HEK293T (cell line): ENCODE results near the gene CAPN5.

Experiments used
- CTCF ChIA-PET: fragments of 350-600 bp; formaldehyde crosslinking; extraction: SDS; loops from one replicate; lab custom pipeline; 2021; ENCODE audit warnings: antibody characterized with exemption, inconsistent platforms; lab: Yijun Ruan, JAX
- POLR2A ChIA-PET: fragments of 350-600 bp; formaldehyde crosslinking; extraction: SDS; loops from one replicate; lab custom pipeline; 2020; ENCODE audit warnings: antibody characterized with exemption, inconsistent platforms; lab: Yijun Ruan, JAX
- DNase-seq: peaks from one replicate; pipeline ENCODE4 v3.0.0; 2012; ENCODE audit warnings: mixed read lengths; ENCODE audit errors: extremely low spot score
- ARNT ChIP-seq: fragments of 450-650 bp; IDR thresholded peaks from 2 replicates; pipeline ENCODE4 v1.6.1; 2017; ENCODE audit warnings: mild to moderate bottlenecking
- BHLHE40 ChIP-seq: fragments of 450-650 bp; IDR thresholded peaks from 2 replicates; pipeline ENCODE4 v1.6.1; 2016; ENCODE audit warnings: mild to moderate bottlenecking, moderate library complexity, borderline replicate concordance
- CTBP1 ChIP-seq: fragments of 450-650 bp; IDR thresholded peaks from 2 replicates; pipeline ENCODE4 v1.6.1; 2016; ENCODE audit warnings: borderline replicate concordance
- ELF4 ChIP-seq: fragments of 450-650 bp; IDR thresholded peaks from 2 replicates; pipeline ENCODE4 v1.6.1; 2017; ENCODE audit warnings: antibody characterized with exemption
- FOXA1 ChIP-seq: fragments of 450-650 bp; IDR thresholded peaks from 2 replicates; pipeline ENCODE4 v1.6.1; 2016; ENCODE audit warnings: mild to moderate bottlenecking
- FOXK2 ChIP-seq: fragments of 450-650 bp; IDR thresholded peaks from 2 replicates; pipeline ENCODE4 v1.6.1; 2016; ENCODE audit warnings: mild to moderate bottlenecking
- FOXM1 ChIP-seq: fragments of 450-650 bp; IDR thresholded peaks from 2 replicates; pipeline ENCODE4 v1.6.1; 2017; ENCODE audit warnings: mild to moderate bottlenecking, borderline replicate concordance
- HDGF ChIP-seq: fragments of 450-650 bp; IDR thresholded peaks from 2 replicates; pipeline ENCODE4 v1.6.1; 2017; ENCODE audit warnings: antibody characterized with exemption, borderline replicate concordance
- L3MBTL2 ChIP-seq: fragments of 450-650 bp; conservative IDR thresholded peaks from 2 replicates; pipeline ENCODE4 v1.6.1; 2016; ENCODE audit warnings: mild to moderate bottlenecking
- LEF1 ChIP-seq: fragments of 450-650 bp; IDR thresholded peaks from 2 replicates; pipeline ENCODE4 v1.6.1; 2017; ENCODE audit warnings: mild to moderate bottlenecking, borderline replicate concordance
- NFRKB ChIP-seq: fragments of 450-650 bp; IDR thresholded peaks from 2 replicates; pipeline ENCODE4 v1.6.1; 2016; ENCODE audit warnings: mild to moderate bottlenecking, moderate library complexity
- SP1 ChIP-seq: fragments of 450-650 bp; IDR thresholded peaks from 2 replicates; pipeline ENCODE4 v1.6.1; 2017
- SUZ12 ChIP-seq: fragments of 450-650 bp; IDR thresholded peaks from 2 replicates; pipeline ENCODE4 v1.6.1; 2016; ENCODE audit warnings: mild to moderate bottlenecking
- TARDBP ChIP-seq: fragments of 450-650 bp; IDR thresholded peaks from 2 replicates; pipeline ENCODE4 v1.6.1; 2016
- ZNF384 ChIP-seq: fragments of 450-650 bp; IDR thresholded peaks from 2 replicates; pipeline ENCODE4 v1.6.1; 2016
- TF ChIP-seq, protein P1 (sequence below): fragments of 450-650 bp; IDR thresholded peaks from 2 replicates; pipeline ENCODE4 v1.6.1; 2016

The CAPN5 gene

DNA sequence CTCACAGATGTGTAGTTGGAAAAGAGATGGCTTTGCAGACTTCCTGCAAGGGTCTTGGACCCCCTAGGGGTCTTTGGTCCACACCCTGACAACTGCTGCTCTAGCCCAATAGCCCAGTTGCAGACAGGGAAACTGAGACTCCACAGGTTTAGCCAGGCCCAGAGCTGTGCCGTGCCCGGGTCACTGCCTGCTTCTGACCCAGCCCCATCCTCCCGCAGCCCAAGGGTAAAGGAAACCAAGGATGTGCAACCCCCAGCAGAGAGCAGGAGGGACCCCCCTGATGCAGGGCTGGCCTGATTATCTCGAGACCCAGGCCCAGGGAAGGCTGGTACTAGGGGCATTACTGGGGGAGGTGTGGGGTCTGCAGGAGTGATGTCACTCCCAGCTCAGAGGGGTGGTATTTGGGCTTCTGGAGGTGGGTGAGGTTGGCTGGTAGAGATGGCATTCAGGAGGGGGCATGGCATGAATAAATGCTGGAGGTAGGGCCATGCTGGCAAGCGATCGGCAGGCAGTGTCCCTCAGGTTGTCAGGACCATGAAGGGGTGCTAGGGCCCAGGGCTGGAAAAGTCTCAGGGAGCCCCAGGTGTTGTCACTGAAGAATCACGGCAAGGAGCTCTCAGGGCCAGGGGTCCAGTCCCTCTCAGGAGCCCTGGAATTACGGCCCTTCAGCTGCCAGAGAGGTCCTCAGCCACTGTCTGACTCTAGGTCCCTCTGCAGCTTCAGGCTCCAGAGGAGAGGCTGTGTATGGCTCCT is 82.4 kb downstream of the CAPN5 start:
- ChIA-PET CTCF (interaction anchor here (1.0 to 1.6 kb wide), 2 partner anchors 21 to 22 kb away, joined by 3 to 5 read pairs; partner anchors contain the start of gene MYO7A), POLR2A (no interaction called here)
- DNase-seq = no peak
- TF ChIP-seq FOXA1 = no peak
- TF ChIP-seq LEF1 = no peak
- no peak for TF ChIP-seq FOXM1
- TF ChIP-seq BHLHE40 = no peak
- TF ChIP-seq SP1 = no peak
- TF ChIP-seq HDGF = no peak
- no peak for TF ChIP-seq ARNT
- no peak for TF ChIP-seq FOXK2
- TF ChIP-seq CTBP1 = no peak
- no peak for TF ChIP-seq SUZ12
- TF ChIP-seq ELF4 = no peak

DNA sequence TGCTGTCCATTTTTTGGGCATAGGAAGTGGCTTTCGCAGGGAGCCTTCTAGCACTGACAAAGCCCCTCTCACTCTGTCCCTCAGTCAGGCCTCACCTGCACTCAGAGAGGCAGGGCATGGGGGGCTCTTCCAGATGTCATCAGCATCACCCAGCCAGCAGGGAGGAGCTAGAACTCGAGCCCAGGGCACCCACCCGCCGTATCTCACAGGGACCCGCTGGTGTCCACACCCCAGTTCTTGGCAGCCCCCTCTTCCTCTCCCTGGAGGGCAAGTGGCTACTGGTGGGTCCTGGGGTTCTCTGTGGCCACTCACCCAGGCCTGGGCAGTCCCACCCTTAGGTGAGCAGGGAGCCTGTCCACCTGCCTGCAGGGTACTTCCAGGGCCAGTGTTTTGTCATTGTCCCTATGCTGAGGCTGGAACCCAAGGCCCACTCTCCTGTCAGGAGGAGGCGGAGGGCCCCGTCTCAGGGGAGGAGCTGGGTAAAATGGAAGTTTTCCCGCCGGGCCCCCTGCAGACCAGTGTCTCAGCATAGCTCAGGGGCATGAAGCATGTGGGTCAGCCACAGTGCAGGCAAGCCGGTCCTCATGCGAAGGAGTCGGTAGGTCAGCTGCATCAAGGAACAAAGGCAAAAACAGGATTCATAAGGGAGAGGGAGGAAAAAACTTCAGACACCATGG is 83.1 kb downstream of the CAPN5 start:
- no peak for DNase-seq
- ChIA-PET CTCF (interaction anchor here (1.6 kb wide), 1 partner anchor 21 kb away, joined by 5 read pairs; the partner anchor contains the start of gene MYO7A), POLR2A (no interaction called here)
- no peak for TF ChIP-seq BHLHE40
- TF ChIP-seq, protein P1, sequence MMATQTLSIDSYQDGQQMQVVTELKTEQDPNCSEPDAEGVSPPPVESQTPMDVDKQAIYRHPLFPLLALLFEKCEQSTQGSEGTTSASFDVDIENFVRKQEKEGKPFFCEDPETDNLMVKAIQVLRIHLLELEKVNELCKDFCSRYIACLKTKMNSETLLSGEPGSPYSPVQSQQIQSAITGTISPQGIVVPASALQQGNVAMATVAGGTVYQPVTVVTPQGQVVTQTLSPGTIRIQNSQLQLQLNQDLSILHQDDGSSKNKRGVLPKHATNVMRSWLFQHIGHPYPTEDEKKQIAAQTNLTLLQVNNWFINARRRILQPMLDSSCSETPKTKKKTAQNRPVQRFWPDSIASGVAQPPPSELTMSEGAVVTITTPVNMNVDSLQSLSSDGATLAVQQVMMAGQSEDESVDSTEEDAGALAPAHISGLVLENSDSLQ = no peak
- no peak for TF ChIP-seq FOXK2
- no peak for TF ChIP-seq FOXM1
- no peak for TF ChIP-seq NFRKB
- no peak for TF ChIP-seq TARDBP
- TF ChIP-seq CTBP1 = no peak
- no peak for TF ChIP-seq SP1
- no peak for TF ChIP-seq SUZ12
- no peak for TF ChIP-seq HDGF
- TF ChIP-seq LEF1 = no peak
- no peak for TF ChIP-seq ELF4
- no peak for TF ChIP-seq ZNF384
- TF ChIP-seq ARNT = no peak
- no peak for TF ChIP-seq FOXA1
- TF ChIP-seq L3MBTL2 = no peak

DNA sequence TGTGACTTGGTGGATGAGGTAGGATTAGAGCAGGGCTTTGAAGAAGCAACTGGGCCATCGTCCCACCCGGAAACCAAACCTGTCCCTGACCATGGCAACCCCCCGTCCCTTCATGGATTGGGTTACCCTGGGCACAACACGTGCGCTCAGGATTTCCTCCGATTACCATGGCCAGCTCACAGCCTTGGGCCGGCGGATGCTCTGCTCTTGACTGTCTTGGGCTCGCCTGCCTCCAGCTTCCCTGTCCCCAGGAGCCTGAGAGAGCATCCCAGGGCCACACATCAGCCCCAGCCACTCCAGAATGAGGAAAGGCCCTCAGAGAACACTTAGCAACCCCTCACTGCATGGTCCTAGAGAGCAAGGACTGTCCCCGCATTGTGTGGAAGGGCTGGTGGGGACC is 84.1 kb downstream of the CAPN5 start:
- TF ChIP-seq ELF4 (no peak), FOXM1 (no peak), ZNF384 (no peak), TARDBP (no peak), SP1 (no peak), NFRKB (no peak), L3MBTL2 (no peak), BHLHE40 (no peak), HDGF (no peak), FOXA1 (no peak), ARNT (no peak), FOXK2 (no peak), LEF1 (no peak), CTBP1 (no peak), SUZ12 (no peak)
- TF ChIP-seq, protein P1 = no peak
- ChIA-PET CTCF (interaction anchor here (1.6 kb wide), 1 partner anchor 22 kb away, joined by 5 read pairs; the partner anchor contains the start of gene MYO7A), POLR2A (no interaction called here)
- no peak for DNase-seq

DNA sequence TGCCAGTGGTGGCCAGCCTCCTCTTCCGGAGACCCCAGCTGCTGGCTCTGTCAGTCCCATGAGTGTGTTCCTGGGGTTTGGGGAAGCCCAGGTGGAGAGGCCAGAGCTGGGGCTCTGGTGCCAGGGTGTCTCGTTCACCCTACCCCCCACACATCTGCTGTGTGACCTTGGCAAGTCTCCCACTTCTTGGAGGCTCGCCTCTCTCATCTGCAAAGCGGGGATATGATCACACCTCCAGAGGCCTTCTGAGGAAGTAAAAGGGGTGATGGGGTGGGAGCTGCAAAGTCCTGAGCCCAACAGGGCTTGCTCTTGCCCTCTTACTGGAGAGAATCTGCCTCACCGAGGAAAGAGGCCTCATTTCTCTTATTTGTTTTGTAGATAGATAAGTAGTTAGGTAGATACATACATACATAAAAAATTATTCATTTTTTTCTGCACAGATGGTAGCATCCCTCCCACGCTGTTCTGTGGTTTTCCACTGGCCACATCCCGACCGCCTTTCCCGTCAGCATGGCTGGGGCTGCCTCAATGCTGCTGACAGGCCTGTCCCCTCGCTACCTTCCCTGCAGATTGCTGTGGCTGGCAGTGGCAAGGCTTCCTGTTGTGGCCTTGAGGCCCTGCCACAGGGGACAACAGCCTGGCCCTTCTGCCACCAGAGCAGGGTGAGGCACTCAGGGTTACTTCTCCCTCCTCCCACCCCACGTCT is 85.2 kb downstream of the CAPN5 start:
- ChIA-PET CTCF (no interaction called here), POLR2A (no interaction called here)
- DNase-seq = no peak
- TF ChIP-seq NFRKB (no peak), L3MBTL2 (no peak), FOXK2 (no peak), ELF4 (no peak), TARDBP (no peak), SUZ12 (no peak), FOXM1 (no peak), LEF1 (no peak), HDGF (no peak), CTBP1 (no peak)
- TF ChIP-seq, protein P1 = no peak

DNA sequence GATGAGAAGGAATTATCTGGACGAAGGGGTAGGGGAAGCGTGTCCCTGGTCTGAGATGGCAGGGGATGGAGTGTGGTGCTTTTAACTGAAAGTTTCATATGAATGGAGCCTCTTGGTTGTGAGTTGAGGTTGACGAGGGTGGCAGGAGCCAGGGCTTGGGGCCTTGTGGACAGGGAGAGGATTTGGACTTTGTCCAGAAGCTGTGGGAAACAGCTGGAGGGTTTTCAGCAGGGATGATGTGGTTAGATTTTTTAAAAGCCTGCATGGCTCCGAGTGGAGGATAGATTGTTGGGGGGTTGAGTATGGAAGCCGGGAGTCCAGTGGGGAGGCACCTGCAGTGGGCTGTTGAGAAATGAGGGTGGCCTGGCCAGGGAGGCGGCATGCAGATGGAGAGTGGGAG is 86.1 kb downstream of the CAPN5 start:
- POLR2A ChIA-PET = no interaction called here
- CTCF ChIA-PET = no interaction called here
- TF ChIP-seq L3MBTL2 (no peak), TARDBP (no peak), NFRKB (no peak), HDGF (no peak), SUZ12 (no peak), ARNT (no peak), CTBP1 (no peak), FOXK2 (no peak), ELF4 (no peak), BHLHE40 (no peak)
- TF ChIP-seq, protein P1 = no peak
- DNase-seq = no peak
